Stimulated activated CD8-positive, alpha-beta memory T cell treated with anti-CD3 and anti-CD28 coated beads, Interleukin-4, amount 100 ng/mL, for 24 hours (primary cell): ENCODE results near the gene TP53TG3E.
"Not testable (repeated sequence)": the region's sequence is repeated elsewhere in the genome, so short reads cannot be mapped to it uniquely, and the experiment has no call there.

Experiments used
- DNase-seq: peaks from one replicate; pipeline ENCODE4 v3.0.0-alpha.2; 2020; ENCODE audit warnings: low read depth

Gene TP53TG3E, protein sequence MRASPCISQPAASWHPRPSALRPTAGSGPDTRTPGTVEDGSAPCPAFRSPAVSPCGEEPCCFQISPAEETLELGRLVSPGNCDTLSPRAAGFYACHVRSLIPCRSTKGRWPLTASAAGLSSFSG

GRCh38 chr16:33304006-33304405, at the start of gene TP53TG3E:
Gene TP53TG3E (plus strand): TSS chr16:33304306. CDS start chr16:33304374, 68 bp downstream.
- DNase-seq = not testable (repeated sequence)

DNA sequence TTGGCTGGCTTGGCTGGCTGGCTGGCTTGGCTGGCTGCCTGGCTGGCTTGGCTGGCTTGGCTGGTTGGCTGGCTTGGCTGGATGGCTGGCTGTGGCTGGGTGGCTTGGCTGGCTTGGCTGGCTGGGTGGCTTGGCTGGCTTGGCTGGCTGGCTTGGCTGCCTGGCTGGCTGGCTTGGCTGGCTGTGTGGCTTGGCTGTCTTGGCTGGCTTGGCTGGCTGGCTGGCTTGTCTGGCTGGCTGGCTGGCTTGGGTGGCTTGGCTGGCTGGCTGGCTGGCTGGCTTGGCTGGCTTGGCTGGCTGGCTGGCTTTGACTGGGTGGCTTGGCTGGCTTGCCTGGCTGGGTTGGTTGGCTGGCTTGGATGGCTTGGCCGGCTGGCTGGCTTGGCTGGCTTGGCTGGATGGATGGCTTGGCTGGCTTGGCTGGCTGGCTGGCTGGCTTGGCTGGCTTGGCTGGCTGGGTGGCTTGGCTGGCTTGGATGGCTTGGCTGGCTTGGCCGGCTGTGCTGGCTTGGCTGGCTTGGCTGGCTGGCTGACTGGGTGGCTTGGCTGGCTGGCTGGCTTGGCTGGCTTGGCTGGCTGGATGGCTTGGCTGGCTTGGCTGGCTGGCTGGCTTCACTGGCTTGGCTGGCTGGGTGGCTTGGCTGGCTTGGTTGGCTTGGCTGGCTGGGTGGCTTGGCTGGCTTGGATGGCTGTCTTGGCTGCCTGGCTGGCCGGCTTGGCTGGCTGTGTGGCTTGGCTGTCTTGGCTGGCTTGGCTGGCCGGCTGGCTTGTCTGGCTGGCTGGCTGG, 32.3 kb downstream of the TP53TG3E start:
- DNase-seq = not testable (repeated sequence)

- DNase-seq = not testable (repeated sequence)
These were observed 33.8 kb downstream of the TP53TG3E start for GRCh38 chr16:33337627-33338542.

- not testable (repeated sequence) for DNase-seq
These were observed 34.4 kb downstream of the TP53TG3E start for GRCh38 chr16:33338543-33338951.

GRCh38 chr16:33339093-33340061, 35.3 kb downstream of the TP53TG3E start:
- not testable (repeated sequence) for DNase-seq
